D721Med (cell line): ENCODE measurements around the gene PRG2.

ENCODE experiments used
- DNase-seq: peaks from one replicate; pipeline ENCODE4 v3.0.0; 2011; ENCODE audit warnings: low spot score; ENCODE audit not compliant: insufficient read length
- FAIRE-seq: peaks from 2 replicates; lab custom pipeline; 2011; peaks lifted over from hg19 to GRCh38; lab: Jason Lieb, UNC
- TF ChIP-seq, protein P1 (sequence below): IDR thresholded peaks from 2 replicates; pipeline ENCODE4 v1.5.1; 2012; ENCODE audit warnings: mild to moderate bottlenecking, control low read depth; ENCODE audit not compliant: insufficient read depth; ENCODE audit errors: missing control alignments

PRG2 gene, protein sequence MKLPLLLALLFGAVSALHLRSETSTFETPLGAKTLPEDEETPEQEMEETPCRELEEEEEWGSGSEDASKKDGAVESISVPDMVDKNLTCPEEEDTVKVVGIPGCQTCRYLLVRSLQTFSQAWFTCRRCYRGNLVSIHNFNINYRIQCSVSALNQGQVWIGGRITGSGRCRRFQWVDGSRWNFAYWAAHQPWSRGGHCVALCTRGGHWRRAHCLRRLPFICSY

DNA sequence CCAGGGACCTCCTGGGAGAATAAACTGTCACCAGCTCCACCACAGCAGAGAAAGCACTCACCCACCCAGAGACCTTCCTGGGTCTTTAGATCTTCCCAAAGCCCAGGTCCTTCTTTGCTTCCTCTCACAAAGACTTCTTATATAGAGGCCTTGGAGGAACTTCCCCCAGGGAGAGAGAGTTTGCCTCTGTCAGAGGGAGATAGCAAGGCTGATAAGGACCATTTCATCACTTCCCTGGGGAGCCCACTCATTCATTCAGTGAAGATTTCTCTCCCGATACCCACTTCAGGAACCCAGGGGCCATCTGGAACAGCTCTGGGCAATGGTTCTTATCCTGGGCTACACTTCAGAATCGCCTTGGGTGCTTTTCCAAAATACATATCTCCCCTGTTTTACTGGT lies at the start of gene PRG2:
Gene PRG2, minus strand, starts transcription at position 116 of the 400 bp plus-strand sequence. CDS start 706 bp downstream, outside the sequence.
- TF ChIP-seq, protein P1, sequence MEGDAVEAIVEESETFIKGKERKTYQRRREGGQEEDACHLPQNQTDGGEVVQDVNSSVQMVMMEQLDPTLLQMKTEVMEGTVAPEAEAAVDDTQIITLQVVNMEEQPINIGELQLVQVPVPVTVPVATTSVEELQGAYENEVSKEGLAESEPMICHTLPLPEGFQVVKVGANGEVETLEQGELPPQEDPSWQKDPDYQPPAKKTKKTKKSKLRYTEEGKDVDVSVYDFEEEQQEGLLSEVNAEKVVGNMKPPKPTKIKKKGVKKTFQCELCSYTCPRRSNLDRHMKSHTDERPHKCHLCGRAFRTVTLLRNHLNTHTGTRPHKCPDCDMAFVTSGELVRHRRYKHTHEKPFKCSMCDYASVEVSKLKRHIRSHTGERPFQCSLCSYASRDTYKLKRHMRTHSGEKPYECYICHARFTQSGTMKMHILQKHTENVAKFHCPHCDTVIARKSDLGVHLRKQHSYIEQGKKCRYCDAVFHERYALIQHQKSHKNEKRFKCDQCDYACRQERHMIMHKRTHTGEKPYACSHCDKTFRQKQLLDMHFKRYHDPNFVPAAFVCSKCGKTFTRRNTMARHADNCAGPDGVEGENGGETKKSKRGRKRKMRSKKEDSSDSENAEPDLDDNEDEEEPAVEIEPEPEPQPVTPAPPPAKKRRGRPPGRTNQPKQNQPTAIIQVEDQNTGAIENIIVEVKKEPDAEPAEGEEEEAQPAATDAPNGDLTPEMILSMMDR, result no peak
- no peak for FAIRE-seq

DNA sequence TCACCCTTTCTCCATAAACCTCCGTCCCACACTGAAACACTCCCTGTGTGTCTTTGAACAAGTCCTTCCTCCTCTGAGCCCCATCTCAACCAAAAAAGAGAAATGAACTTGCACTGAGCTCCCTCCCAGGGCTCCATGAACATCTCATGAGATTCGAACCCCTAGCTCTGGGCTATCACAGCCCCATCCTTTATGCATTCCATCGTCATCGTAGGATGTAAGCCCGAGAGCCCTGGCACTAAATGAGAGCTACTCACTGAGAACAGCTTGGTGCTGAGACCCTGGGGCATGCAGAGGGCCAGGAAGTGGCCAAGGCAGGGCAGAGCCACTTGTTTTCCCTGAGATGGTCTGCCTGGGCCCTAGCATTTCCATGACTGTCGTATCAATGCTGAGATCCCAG lies 49.3 kb upstream of the PRG2 start:
- no peak for FAIRE-seq
- TF ChIP-seq, protein P1, result no peak
- DNase-seq, result no peak

More for the DNA sequence above, at the start of gene PRG2:
- no peak for DNase-seq

DNA sequence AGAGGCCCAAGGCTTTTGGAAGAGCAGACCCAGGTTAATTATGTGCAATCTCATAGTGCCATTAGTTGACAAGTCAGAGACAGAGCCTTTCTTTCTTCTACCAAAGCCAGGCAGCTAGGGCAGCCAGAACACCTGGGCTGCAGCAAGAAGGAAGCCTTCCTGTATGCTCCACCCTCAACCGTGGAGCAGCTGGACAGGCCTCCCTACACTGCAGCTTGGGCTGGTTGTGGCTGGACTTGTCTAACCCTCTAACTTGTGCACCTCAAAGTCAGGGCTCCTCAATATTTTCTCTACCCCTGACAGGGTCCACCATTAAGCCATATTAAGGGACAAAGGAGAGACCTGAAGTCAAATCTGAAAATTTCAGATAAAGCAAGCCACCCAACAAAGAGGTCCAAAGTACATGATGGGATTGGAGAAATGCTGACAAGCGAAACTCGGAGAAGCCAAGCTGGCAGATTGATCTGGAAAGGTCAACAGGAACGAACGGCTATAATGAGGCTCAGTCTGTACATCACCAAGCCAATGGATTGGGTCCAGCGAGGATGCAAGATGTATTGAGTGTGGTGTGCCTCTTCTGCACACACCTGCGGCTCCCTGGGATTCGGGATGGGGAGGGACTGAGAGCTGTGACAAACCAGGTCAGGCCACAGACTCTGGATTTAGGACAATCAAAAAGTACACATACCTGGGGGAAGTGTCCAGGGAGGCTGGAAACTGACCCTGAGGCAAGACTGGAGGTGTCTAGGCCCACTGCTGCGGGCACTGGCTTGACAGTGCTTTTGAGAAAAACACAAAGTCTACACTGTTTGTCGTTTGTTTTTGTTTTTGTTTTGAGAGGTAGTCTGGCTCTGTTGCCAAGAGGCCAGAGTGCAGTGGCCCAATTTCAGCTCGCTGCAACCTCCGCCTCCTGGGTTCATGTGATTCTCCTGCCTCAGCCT lies 48.2 kb upstream of the PRG2 start:
- FAIRE-seq (no peak), DNase-seq (no peak)
- TF ChIP-seq, protein P1, result no peak

DNA sequence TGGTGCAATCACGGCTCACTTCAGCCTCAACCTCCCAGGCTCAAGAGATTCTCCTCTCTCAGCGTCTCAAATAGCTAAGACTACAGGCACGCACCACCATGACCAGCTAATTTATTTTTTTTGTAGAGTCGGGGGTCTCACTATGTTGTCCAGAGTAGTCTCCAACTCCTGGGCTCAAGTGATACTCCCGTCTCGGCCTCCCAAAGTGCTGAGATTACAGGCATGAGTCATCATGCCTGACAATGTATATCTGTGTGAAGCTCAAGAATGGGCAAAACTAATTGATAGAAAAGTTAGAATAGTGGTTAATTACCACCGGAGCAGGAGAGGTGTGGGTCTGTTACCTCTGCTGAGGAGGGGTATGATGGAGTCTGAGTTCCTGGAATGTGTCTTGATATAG lies 45.6 kb upstream of the PRG2 start:
- TF ChIP-seq, protein P1, result no peak
- no peak for DNase-seq
- FAIRE-seq, result no peak

DNA sequence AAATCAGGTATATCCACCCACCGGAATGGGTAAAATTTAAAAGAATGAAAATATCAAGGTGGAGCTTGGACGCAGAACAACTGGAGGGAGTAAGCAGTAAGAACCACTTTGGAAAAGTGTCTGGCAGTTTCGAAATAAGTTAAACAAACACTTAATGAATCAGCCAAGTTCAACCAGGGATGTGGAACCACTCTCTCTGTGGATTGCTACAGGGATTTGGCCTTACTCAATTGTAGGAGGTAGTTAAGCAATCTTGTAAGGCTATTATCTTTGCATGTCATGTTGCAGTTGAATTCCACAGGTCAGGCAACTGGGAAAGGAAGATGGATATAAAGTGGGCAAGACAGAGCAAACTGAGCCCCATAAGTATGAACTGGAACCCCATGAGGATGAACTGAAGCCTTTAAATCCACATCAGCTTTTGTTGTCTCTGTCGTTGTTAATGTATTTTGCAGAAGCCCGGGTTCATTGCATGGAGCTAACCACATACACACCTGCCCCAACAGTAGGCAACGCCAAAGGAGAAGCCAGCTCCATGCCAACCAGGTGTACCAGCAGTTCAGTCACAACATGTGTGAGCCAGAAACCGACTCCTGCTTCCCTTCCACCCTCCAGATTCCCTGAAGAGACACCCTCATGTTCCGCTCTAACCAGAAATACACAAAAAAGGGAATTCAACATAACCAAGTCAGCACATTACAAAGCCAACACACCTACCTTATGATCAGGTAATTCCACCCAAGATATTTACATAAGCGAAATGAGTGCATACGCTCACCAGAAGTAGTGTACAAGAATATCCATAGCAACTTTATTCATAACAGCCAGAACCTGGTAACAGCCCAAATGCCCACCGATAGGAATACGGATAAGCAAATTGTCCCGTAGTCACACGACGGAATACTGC lies 44.4 kb upstream of the PRG2 start:
- no peak for FAIRE-seq
- TF ChIP-seq, protein P1, result no peak
- no peak for DNase-seq

DNA sequence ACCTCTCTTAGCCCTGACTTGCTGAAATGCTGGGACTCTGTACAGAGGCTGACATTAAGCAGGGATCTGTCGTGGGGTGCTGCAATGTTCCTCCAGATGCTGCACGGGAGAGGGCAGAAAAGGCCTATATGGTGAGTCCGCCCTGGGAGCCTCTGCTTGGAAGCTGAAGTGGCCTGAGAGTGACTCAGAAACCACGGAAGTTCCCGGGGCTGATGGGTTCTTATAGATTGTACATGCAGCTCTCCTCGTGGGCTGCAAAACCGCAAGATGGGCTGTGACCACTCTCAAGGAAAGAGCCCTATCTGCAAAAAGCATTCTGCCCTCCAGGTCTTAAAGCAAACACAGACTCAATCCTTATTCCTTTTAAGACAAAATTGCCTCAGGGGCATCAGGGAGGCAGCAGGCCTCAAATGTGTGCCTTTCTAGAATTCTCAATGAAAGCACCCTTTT lies 42.3 kb upstream of the PRG2 start:
- TF ChIP-seq, protein P1, result no peak
- DNase-seq (no peak), FAIRE-seq (no peak)
